MM.1S (cell line): ENCODE data around the gene APOL5.

Experiments used
- DNase-seq: peaks from one replicate; pipeline ENCODE4 v3.0.0-alpha.2; 2015
- H2AFZ ChIP-seq: fragments of 300-600 bp; sonication (generic); 2 replicates; pipeline ENCODE4 v1.6.0; 2016; ENCODE audit warnings: antibody characterized with exemption, low read length
- H3F3A ChIP-seq: fragments of 300-600 bp; sonication (generic); 2 replicates; pipeline ENCODE4 v1.6.1; 2016; ENCODE audit warnings: mild to moderate bottlenecking, antibody characterized with exemption, low read length, moderate library complexity, mixed read lengths; ENCODE audit not compliant: insufficient read depth
- H3K27ac ChIP-seq: fragments of 300-600 bp; sonication (generic); 2 replicates; pipeline ENCODE4 v1.5.1; 2016; ENCODE audit warnings: mild to moderate bottlenecking, low read length
- H3K27me3 ChIP-seq: fragments of 300-600 bp; sonication (generic); replicated peaks from 2 replicates; pipeline ENCODE4 v1.6.0; 2016; ENCODE audit warnings: low read length; ENCODE audit not compliant: insufficient read depth
- H3K36me3 ChIP-seq: fragments of 300-600 bp; sonication (generic); replicated peaks from 2 replicates; pipeline ENCODE4 v1.6.1; 2016; ENCODE audit warnings: mild to moderate bottlenecking, low read length, mixed read lengths; ENCODE audit not compliant: insufficient read depth
- H3K4me1 ChIP-seq: fragments of 300-600 bp; sonication (generic); 2 replicates; pipeline ENCODE4 v1.6.1; 2016; ENCODE audit warnings: low read length, mixed read lengths
- H3K4me2 ChIP-seq: fragments of 300-600 bp; sonication (generic); 2 replicates; pipeline ENCODE4 v1.6.0; 2016; ENCODE audit warnings: low read depth, low read length
- H3K4me3 ChIP-seq: fragments of 300-600 bp; sonication (generic); 2 replicates; pipeline ENCODE4 v1.5.1; 2016; ENCODE audit warnings: low read length, mixed read lengths
- H3K79me2 ChIP-seq: fragments of 300-600 bp; sonication (generic); 2 replicates; pipeline ENCODE4 v1.6.1; 2016; ENCODE audit warnings: mixed run types, low read length, mixed read lengths
- H3K9ac ChIP-seq: fragments of 300-600 bp; sonication (generic); 2 replicates; pipeline ENCODE4 v1.6.1; 2016; ENCODE audit warnings: low read length, mixed read lengths
- H3K9me2 ChIP-seq: fragments of 300-600 bp; sonication (generic); replicated peaks from 2 replicates; pipeline ENCODE4 v1.6.1; 2016; ENCODE audit warnings: mild to moderate bottlenecking, low read length, mixed read lengths; ENCODE audit not compliant: insufficient read depth
- H3K9me3 ChIP-seq: fragments of 300-600 bp; sonication (generic); replicated peaks from 2 replicates; pipeline ENCODE4 v1.6.1; 2016; ENCODE audit warnings: mild to moderate bottlenecking, low read length, mixed read lengths; ENCODE audit not compliant: insufficient read depth
- H4K20me1 ChIP-seq: fragments of 300-600 bp; sonication (generic); 2 replicates; pipeline ENCODE4 v1.6.1; 2016; ENCODE audit warnings: mild to moderate bottlenecking, low read length, moderate library complexity, mixed read lengths; ENCODE audit not compliant: insufficient read depth
- EZH2 ChIP-seq: fragments of 300-600 bp; sonication (generic); optimal IDR thresholded peaks from 2 replicates; pipeline ENCODE3; 2017; ENCODE audit warnings: low read depth, mild to moderate bottlenecking, antibody characterized with exemption, low read length, mixed read lengths
- EZH2phosphoT487 ChIP-seq: fragments of 300-600 bp; sonication (generic); IDR thresholded peaks from 2 replicates; pipeline ENCODE4 v1.6.1; 2018; ENCODE audit warnings: antibody characterized with exemption, low read length
- TF ChIP-seq, protein P1 (sequence below): fragments of 300-600 bp; sonication (generic); IDR thresholded peaks from 2 replicates; pipeline ENCODE4 v1.5.1; 2016; ENCODE audit warnings: antibody characterized with exemption, low read length, mixed read lengths

Gene APOL5

DNA sequence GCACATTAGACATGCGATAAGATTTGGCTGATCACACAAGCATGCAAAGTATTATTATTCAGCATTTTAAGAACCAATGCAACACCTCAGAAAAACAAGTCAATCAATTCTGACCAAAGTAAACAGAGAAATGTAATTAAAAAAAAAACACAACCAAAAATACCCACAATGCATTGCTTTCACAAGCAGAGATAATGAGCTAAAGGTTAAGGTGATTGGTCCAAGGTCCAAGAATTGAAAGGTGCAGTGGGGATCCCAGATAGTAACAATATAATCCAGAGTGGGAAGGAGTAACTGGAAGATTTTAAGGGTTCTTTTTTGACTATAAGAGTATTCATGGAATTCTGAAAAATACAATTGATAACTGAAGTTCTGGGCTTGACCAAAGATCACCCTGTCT is 39.0 kb downstream of the APOL5 start:
- no peaks in the 10 kb centered on the region for H3K27me3 ChIP-seq
- H3K4me1 ChIP-seq = peaks cover 18% of the 10 kb centered on the region

DNA sequence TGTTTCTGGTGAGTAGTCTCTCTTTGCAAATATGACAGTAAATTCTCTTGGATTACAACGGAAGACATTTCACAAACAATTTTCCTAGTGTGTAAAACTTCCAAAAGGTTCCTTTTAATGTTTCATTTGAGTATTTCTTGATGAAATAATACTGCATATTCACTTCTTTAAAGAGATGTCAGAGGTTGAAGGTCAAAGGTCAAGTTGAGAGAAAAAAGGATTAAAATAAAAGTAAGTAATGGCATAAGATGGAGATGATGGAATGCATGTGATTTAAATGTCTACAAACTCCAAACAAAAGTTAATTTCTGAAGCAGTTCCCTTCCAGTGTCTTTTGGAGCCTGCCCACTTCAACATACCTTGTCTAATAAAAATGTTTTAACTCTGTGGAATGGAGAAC is 40.7 kb downstream of the APOL5 start:
- Histone ChIP-seq H3K36me3 (no peaks in the 10 kb centered on the region), H3K4me3 (no peak overlapping the region), H3F3A (no peaks in the 10 kb centered on the region), H3K9me3 (no peaks in the 10 kb centered on the region), H3K9ac (no peak overlapping the region), H3K4me1 (peaks cover 1% of the 10 kb centered on the region; the same call in 1 of the 2 replicates), H2AFZ (no peak overlapping the region), H3K79me2 (no peaks in the 10 kb centered on the region), H3K4me2 (no peak overlapping the region), H3K27me3 (no peaks in the 10 kb centered on the region), H3K27ac (no peak overlapping the region), H3K9me2 (no peaks in the 10 kb centered on the region), H4K20me1 (no peaks in the 10 kb centered on the region)
- no peak for DNase-seq
- TF ChIP-seq, protein P1, sequence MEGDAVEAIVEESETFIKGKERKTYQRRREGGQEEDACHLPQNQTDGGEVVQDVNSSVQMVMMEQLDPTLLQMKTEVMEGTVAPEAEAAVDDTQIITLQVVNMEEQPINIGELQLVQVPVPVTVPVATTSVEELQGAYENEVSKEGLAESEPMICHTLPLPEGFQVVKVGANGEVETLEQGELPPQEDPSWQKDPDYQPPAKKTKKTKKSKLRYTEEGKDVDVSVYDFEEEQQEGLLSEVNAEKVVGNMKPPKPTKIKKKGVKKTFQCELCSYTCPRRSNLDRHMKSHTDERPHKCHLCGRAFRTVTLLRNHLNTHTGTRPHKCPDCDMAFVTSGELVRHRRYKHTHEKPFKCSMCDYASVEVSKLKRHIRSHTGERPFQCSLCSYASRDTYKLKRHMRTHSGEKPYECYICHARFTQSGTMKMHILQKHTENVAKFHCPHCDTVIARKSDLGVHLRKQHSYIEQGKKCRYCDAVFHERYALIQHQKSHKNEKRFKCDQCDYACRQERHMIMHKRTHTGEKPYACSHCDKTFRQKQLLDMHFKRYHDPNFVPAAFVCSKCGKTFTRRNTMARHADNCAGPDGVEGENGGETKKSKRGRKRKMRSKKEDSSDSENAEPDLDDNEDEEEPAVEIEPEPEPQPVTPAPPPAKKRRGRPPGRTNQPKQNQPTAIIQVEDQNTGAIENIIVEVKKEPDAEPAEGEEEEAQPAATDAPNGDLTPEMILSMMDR = no peak
- TF ChIP-seq EZH2phosphoT487 (no peak), EZH2 (no peak)

More for the DNA sequence above, 39.0 kb downstream of the APOL5 start:
- Histone ChIP-seq H3K27ac (no peak overlapping the region), H3F3A (peaks cover 8% of the 10 kb centered on the region; the same call in 1 of the 2 replicates), H2AFZ (no peak overlapping the region), H3K36me3 (no peaks in the 10 kb centered on the region), H3K79me2 (no peaks in the 10 kb centered on the region), H3K9ac (no peak overlapping the region), H3K4me2 (no peak overlapping the region), H3K9me3 (no peaks in the 10 kb centered on the region), H4K20me1 (no peaks in the 10 kb centered on the region), H3K4me3 (no peak overlapping the region), H3K9me2 (no peaks in the 10 kb centered on the region)
- TF ChIP-seq EZH2phosphoT487 (no peak), EZH2 (no peak)
- TF ChIP-seq, protein P1 = no peak
- no peak for DNase-seq

DNA sequence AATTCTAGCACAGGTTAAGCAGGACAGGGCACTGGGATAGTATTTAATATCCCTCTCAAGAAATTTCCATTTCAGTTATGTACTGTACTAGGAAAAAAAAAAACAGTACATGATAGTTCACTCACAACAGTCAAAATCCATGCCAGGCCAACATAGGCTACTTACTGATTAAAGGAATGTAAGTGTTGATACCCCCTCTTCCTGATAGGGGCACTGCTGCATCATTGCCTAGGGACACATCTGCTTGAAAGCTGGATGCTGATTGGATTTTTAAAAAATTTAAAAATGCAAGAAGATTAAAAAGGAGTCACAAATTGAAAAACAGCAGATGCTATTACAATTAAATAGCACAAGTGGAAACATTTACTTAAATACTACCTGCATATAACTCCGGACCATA is 43.4 kb downstream of the APOL5 start:
- Histone ChIP-seq H3K9ac (no peak overlapping the region), H4K20me1 (no peaks in the 10 kb centered on the region), H3K4me1 (no peaks in the 10 kb centered on the region), H3K4me2 (no peak overlapping the region), H3K27ac (no peak overlapping the region), H3K79me2 (no peaks in the 10 kb centered on the region), H3K9me2 (no peaks in the 10 kb centered on the region), H2AFZ (no peak overlapping the region), H3F3A (no peaks in the 10 kb centered on the region), H3K27me3 (no peaks in the 10 kb centered on the region), H3K36me3 (no peaks in the 10 kb centered on the region), H3K4me3 (no peak overlapping the region), H3K9me3 (no peaks in the 10 kb centered on the region)
- DNase-seq = peak; percentile 11
- TF ChIP-seq, protein P1 = peak; percentile 39
- TF ChIP-seq EZH2 = no peak
